Colonic mucosa (tissue), 4 donors: ENCODE data around the gene THAP12. TPM values are rescaled to one million over a fixed set of nuclear protein-coding genes. Genes with fewer than 3 reads are reported as not detected.
A peak's percentile ranks its signal among the peaks of the same experiment; 100 is the strongest.

Experiments used
- DNase-seq: peaks from one replicate; pipeline ENCODE4 v3.0.0-alpha.2; 2020
- H3K27ac ChIP-seq: fragments of 200-600 bp; one replicate; pipeline ENCODE4 v1.8.0; 2021
- H3K27me3 ChIP-seq: fragments of 200-600 bp; one replicate; pipeline ENCODE4 v1.8.0; 2021
- H3K36me3 ChIP-seq: fragments of 200-600 bp; one replicate; pipeline ENCODE4 v1.8.0; 2021
- H3K4me1 ChIP-seq: fragments of 200-600 bp; one replicate; pipeline ENCODE4 v1.8.0; 2021; ENCODE audit warnings: mild to moderate bottlenecking
- H3K4me3 ChIP-seq: fragments of 200-600 bp; one replicate; pipeline ENCODE4 v1.8.0; 2021
- H3K9ac ChIP-seq, 2 donors: one replicate each; pipeline ENCODE4 v1.7.0; 2013; ENCODE audit warnings: control low read depth in 2 of 2, low read depth in 2 of 2, low read length in 2 of 2
- H3K9me3 ChIP-seq: fragments of 200-600 bp; one replicate; pipeline ENCODE4 v1.8.0; 2021
- CTCF ChIP-seq: fragments of 200-600 bp; IDR thresholded peaks from one replicate; pipeline ENCODE4 v1.8.0; 2022; ENCODE audit warnings: antibody characterized with exemption, mild to moderate bottlenecking
- intact Hi-C: fragments of 100-400 bp; cut with DNase I; formaldehyde crosslinking; loops from one replicate; pipeline ENCODE4 v1.14.1; 2022
- total RNA-seq, 2 donors: library from RNA; stranded (reverse); fragmentation: NEBNext Ultra II Directional in 1 of 2; extraction: Animal tissue kit (Norgen Biotek cat#: 25700) in 1 of 2; gene quantifications; one replicate each; pipeline ENCODE4 v1.2.1, GENCODE V29; 2021
- donor health status: healthy.
- donor health status: DM: no; HTN: no; CAD: no.
- donor health status: DM: no; HTN: no; CAD: no.

The THAP12 gene
- total RNA-seq, 2 donors from 2014 or later = 34.4 to 41.6 TPM

GRCh38 chr11:76391021-76391420, 10.1 kb upstream of the THAP12 start:
- DNase-seq = no peak
- Histone ChIP-seq H3K9ac (no peak overlapping the region), H3K4me1 (no peaks in the 10 kb centered on the region), H3K36me3 (no peaks in the 10 kb centered on the region), H3K9me3 (no peaks in the 10 kb centered on the region), H3K27ac (no peak overlapping the region), H3K27me3 (no peaks in the 10 kb centered on the region), H3K4me3 (no peak overlapping the region)
- intact Hi-C loops = no loop called here
- no peak for TF ChIP-seq CTCF

DNA sequence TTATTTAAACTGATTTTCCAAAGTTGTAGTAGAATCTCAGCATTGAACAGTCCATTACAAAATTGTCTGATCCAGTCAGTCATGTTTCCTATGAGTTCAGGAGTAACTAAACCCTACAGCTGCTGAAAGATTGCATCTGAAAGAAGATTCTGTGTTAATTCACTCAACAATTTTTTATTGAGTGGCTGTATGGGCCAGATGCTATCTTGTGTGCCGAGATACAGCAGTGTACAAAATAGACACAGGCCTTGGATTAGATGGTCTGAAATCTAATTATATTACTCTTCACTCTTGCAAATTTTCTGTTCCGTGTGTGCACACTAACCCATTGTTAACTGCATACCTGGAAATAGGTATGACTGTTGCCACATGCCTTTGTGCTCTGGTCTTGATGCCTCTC, 7.5 kb upstream of the THAP12 start:
- no peak for DNase-seq
- intact Hi-C loops = no loop called here
- Histone ChIP-seq H3K27ac (no peak overlapping the region), H3K9me3 (no peaks in the 10 kb centered on the region), H3K9ac (no peak overlapping the region), H3K4me1 (no peaks in the 10 kb centered on the region), H3K27me3 (no peaks in the 10 kb centered on the region), H3K4me3 (no peak overlapping the region), H3K36me3 (no peaks in the 10 kb centered on the region)
- no peak for TF ChIP-seq CTCF

DNA sequence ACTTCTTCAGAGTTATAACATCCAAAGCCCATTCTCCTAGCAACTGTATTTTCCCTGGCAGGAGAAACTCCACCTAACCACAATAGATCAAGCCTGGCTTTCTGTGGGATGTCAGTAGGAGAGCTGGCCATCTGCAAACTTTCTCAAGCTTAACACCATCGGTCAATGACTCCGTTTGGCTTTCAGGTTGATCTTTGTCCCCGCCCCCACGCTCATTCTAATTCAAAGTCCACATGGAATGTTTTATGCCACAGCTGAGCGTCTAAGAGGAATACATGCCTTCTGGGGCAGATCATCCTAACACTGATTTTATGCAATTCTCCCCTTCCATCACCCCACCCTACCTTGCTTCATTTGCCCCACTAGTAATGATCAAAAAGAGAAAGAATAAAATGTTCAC, 5.0 kb upstream of the THAP12 start:
- Histone ChIP-seq H3K27me3 (no peaks in the 10 kb centered on the region), H3K4me3 (no peak overlapping the region), H3K4me1 (peaks cover 5% of the 10 kb centered on the region), H3K9me3 (no peaks in the 10 kb centered on the region), H3K9ac (no peak overlapping the region), H3K36me3 (no peaks in the 10 kb centered on the region), H3K27ac (no peak overlapping the region)
- TF ChIP-seq CTCF = no peak
- intact Hi-C loops = no loop called here
- peak; percentile 73 for DNase-seq

DNA sequence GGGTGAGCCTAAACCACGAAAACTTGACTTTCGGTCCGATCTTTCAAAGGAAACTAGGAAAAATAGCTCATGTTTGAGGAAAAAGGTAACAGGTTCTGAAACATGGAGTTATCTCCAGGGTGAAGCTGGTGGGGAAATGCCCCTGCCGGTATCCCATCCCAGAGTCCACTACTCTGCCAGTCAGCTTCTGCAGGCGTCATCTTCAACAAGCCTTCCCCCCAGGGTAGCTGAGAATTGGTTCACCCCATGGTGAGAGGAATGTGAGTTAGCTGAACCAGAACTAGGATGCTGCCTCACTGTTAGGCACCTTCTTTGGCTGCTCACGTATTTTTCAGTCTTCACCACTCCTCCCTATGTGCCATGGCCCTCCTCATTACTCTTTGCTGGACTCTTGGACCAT, 1.3 kb upstream of the THAP12 start:
- H3K9ac ChIP-seq = no peak overlapping the region
- H3K27me3 ChIP-seq = no peaks in the 10 kb centered on the region
- TF ChIP-seq CTCF = no peak
- no peaks in the 10 kb centered on the region for H3K9me3 ChIP-seq
- intact Hi-C loops = loop anchor here (5.0 kb wide), 1 partner anchor 60 kb away; no protein-coding TSS in a partner anchor
- no peak overlapping the region for H3K27ac ChIP-seq
- H3K4me1 ChIP-seq = peaks cover 12% of the 10 kb centered on the region
- H3K36me3 ChIP-seq = no peaks in the 10 kb centered on the region
- DNase-seq = no peak
- H3K4me3 ChIP-seq = no peak overlapping the region

DNA sequence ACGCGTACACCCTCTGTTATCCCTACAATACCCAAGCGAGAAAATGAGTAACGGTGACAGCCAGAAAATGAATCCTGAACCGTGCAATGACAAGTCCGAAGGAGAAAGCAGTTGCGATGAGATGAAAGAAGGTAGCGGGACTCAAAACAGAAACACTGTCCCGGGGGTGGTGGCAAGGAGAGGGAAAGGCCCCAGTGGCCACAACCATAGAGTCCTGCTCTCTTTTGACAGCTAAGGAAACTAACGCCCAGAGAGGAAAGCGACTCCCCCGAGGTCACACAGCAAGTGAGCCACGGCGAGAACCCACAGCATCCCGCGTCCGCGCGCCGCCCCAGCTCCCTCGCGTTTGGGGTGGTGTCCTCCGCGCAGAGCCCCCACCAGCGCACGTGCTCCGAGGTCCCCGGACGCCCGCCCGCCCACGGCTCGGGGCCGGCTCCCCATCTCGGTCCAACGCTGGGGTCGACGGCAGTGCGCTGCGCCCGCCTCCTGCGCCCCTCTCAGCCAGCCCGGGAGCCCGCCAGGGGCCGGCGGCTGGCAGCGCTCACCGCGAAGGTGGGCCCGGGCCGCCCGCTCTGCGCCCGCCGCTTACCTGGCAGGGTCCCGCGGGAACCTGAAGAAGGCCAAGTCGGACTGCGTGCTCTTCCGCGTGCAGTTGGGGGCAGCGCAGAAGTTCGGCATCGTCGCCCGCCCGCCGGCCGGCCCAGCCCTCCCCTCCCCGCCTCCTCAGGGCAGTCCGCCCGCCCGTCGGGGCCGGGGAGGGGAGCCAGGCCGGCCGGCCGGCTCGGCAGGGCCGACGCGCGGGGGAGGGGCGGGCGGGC, 564 bp downstream of the THAP12 start:
- H3K4me3 ChIP-seq = peak overlapping the region; percentile 96
- H3K27ac ChIP-seq = peak overlapping the region; percentile 88
- DNase-seq = peak; percentile 50
- H3K9ac ChIP-seq = peak overlapping the region; percentile 83 to 90
- H3K36me3 ChIP-seq = no peaks in the 10 kb centered on the region
- intact Hi-C loops = loop anchor here (5.0 kb wide), 1 partner anchor 62 kb away; no protein-coding TSS in a partner anchor
- H3K9me3 ChIP-seq = no peaks in the 10 kb centered on the region
- peaks cover 13% of the 10 kb centered on the region for H3K4me1 ChIP-seq
- H3K27me3 ChIP-seq = no peaks in the 10 kb centered on the region
- TF ChIP-seq CTCF = no peak
